HG03097 (cell line): ENCODE results near the gene PLCB3.
A peak's percentile ranks its signal among the peaks of the same experiment; 100 is the strongest.
"Not testable (repeated sequence)": the region's sequence is repeated elsewhere in the genome, so short reads cannot be mapped to it uniquely, and the experiment has no call there.

Source experiments
- ATAC-seq: cut with Tn5 transposase; IDR thresholded peaks from one replicate; pipeline ENCODE4 v1.9.1; 2021; ENCODE audit not compliant: unreplicated experiment, low FRiP score

PLCB3 gene

GRCh38 chr11:64234647-64235379 lies 16.5 kb upstream of the PLCB3 start:
- no peak for ATAC-seq

- no peak for ATAC-seq
Measured at GRCh38 chr11:64235437-64236161, 15.7 kb upstream of the PLCB3 start.

GRCh38 chr11:64237484-64237951 lies 13.8 kb upstream of the PLCB3 start:
- ATAC-seq: no peak

GRCh38 chr11:64238076-64238475 lies 13.3 kb upstream of the PLCB3 start:
- ATAC-seq: no peak

- ATAC-seq: no peak
Measured at GRCh38 chr11:64238999-64239398, 12.3 kb upstream of the PLCB3 start.

GRCh38 chr11:64239662-64240434 lies 11.5 kb upstream of the PLCB3 start:
- peak; percentile 12 for ATAC-seq

GRCh38 chr11:64240435-64241240 lies 10.7 kb upstream of the PLCB3 start, which contains the start of gene FKBP2:
FKBP2 (plus strand) TSS chr11:64241095; CDS start chr11:64242388, 1,293 bp downstream.
- ATAC-seq: peak; percentile 48

GRCh38 chr11:64241241-64241490 lies 10.2 kb upstream of the PLCB3 start:
- peak; percentile 54 for ATAC-seq

GRCh38 chr11:64241491-64242374 lies 9.6 kb upstream of the PLCB3 start:
- peak; percentile 54 for ATAC-seq

- no peak for ATAC-seq
Measured at GRCh38 chr11:64243236-64243854, 8.0 kb upstream of the PLCB3 start.

- no peak for ATAC-seq
Measured at GRCh38 chr11:64244107-64244506, 7.2 kb upstream of the PLCB3 start.

GRCh38 chr11:64244966-64245365 lies 6.4 kb upstream of the PLCB3 start:
- ATAC-seq: no peak

GRCh38 chr11:64245401-64245796 lies 5.9 kb upstream of the PLCB3 start:
- no peak for ATAC-seq

- no peak for ATAC-seq
Measured at GRCh38 chr11:64245797-64246620, 5.3 kb upstream of the PLCB3 start.

GRCh38 chr11:64246621-64246870 lies 4.8 kb upstream of the PLCB3 start:
- not testable (repeated sequence) for ATAC-seq

GRCh38 chr11:64246871-64247728 lies 4.2 kb upstream of the PLCB3 start, which contains the start of gene PPP1R14B:
PPP1R14B (minus strand) TSS chr11:64246943; CDS start chr11:64246673, 270 bp downstream.
- peak; percentile 32 for ATAC-seq

GRCh38 chr11:64247729-64248531 lies 3.4 kb upstream of the PLCB3 start:
- ATAC-seq: no peak
